Chondrocyte (in vitro differentiated cells): ENCODE measurements around the gene APRT. TPM values are rescaled to one million over a fixed set of nuclear protein-coding genes. Genes with fewer than 3 reads are reported as not detected.

Source experiments
- DNase-seq: peaks from one replicate; pipeline ENCODE4 v3.0.0; 2021; ENCODE audit warnings: mixed read lengths, low spot score
- H3K27ac Mint-ChIP-seq: one replicate; pipeline ENCODE4 v1.8.0; 2021; ENCODE audit warnings: mild to moderate bottlenecking, moderate library complexity, mixed read lengths; ENCODE audit not compliant: unreplicated experiment
- H3K27me3 Mint-ChIP-seq: 2 replicates; pipeline ENCODE4 v1.8.0; 2021; ENCODE audit warnings: low read depth, mixed read lengths
- H3K36me3 Mint-ChIP-seq: 2 replicates; pipeline ENCODE4 v1.8.0; 2021; ENCODE audit warnings: low read depth, mixed read lengths
- H3K4me1 Mint-ChIP-seq: 2 replicates; pipeline ENCODE4 v1.8.0; 2021; ENCODE audit warnings: low read depth, mild to moderate bottlenecking, mixed read lengths
- H3K4me3 Mint-ChIP-seq: one replicate; pipeline ENCODE4 v1.8.0; 2021; ENCODE audit warnings: mild to moderate bottlenecking, moderate library complexity, mixed read lengths; ENCODE audit not compliant: unreplicated experiment
- H3K9me3 Mint-ChIP-seq: 2 replicates; pipeline ENCODE4 v1.8.0; 2021; ENCODE audit warnings: low read depth, mixed read lengths
- CTCF ChIP-seq: fragments of 200-600 bp; sonication (generic); IDR thresholded peaks from 2 replicates; pipeline ENCODE4 v1.5.0; 2021; ENCODE audit warnings: antibody characterized with exemption, mild to moderate bottlenecking, moderate library complexity
- long read RNA-seq: library from polyadenylated mRNA; stranded (forward); transcript quantifications from one replicate; pipeline ENCODE4 v2.0.0, GENCODE V29; 2021
- total RNA-seq: library from RNA; stranded (reverse); gene quantifications from 3 replicates; pipeline ENCODE4 v1.2.1, GENCODE V29; 2021

Gene APRT
- 68.8 to 90.2 TPM (median 70.7 TPM) in 3 replicates for total RNA-seq
- long read RNA-seq, transcript APRT-201 (5 exons, 947 nt), result major isoform, 67 of 104 reads
- long read RNA-seq, transcript APRT-202 (5 exons, 664 nt), result minor isoform, 17 of 104 reads
- long read RNA-seq, partial matches to known transcripts, result 2 of 104 reads
- long read RNA-seq, other reads (novel, unspliced or antisense), result 14 of 104 reads

GRCh38 chr16:88811769-88812512 lies at the start of gene APRT:
APRT (minus strand) TSS chr16:88811928; CDS start chr16:88811899, 29 bp downstream.
- H3K4me1 Mint-ChIP-seq, result peaks cover 17% of the 10 kb centered on the region
- no peaks in the 10 kb centered on the region for H3K9me3 Mint-ChIP-seq
- peak within 1 kb of the TSS; percentile 96 for H3K27ac Mint-ChIP-seq

GRCh38 chr16:88861359-88861758 lies 49.6 kb upstream of the APRT start:
- H3K36me3 Mint-ChIP-seq, result peaks cover 5% of the 10 kb centered on the region
- H3K9me3 Mint-ChIP-seq, result no peaks in the 10 kb centered on the region
- TF ChIP-seq CTCF, result no peak
- no peak overlapping the region for H3K27ac Mint-ChIP-seq
- no peak for DNase-seq
- peaks cover 13% of the 10 kb centered on the region for H3K4me1 Mint-ChIP-seq
- H3K4me3 Mint-ChIP-seq, result no peak overlapping the region
- H3K27me3 Mint-ChIP-seq, result no peaks in the 10 kb centered on the region

More at GRCh38 chr16:88811769-88812512, at the start of gene APRT:
- H3K27me3 Mint-ChIP-seq, result no peaks in the 10 kb centered on the region
- no peaks in the 10 kb centered on the region for H3K36me3 Mint-ChIP-seq
- peak within 1 kb of the TSS; percentile 85 for H3K4me3 Mint-ChIP-seq
- DNase-seq, result peak; percentile 97
- TF ChIP-seq CTCF, result peak; percentile 76

GRCh38 chr16:88859381-88860091 lies 47.8 kb upstream of the APRT start:
- Mint-ChIP-seq H3K4me3 (no peak overlapping the region), H3K36me3 (peaks cover 5% of the 10 kb centered on the region), H3K9me3 (no peaks in the 10 kb centered on the region), H3K27ac (no peak overlapping the region), H3K4me1 (peaks cover 22% of the 10 kb centered on the region), H3K27me3 (no peaks in the 10 kb centered on the region)
- DNase-seq, result no peak
- no peak for TF ChIP-seq CTCF

GRCh38 chr16:88857728-88858339 lies 46.1 kb upstream of the APRT start:
- Mint-ChIP-seq H3K4me3 (peak overlapping the region; percentile 99), H3K4me1 (peaks cover 22% of the 10 kb centered on the region), H3K27me3 (no peaks in the 10 kb centered on the region), H3K36me3 (peaks cover 5% of the 10 kb centered on the region), H3K27ac (peak overlapping the region; percentile 91), H3K9me3 (no peaks in the 10 kb centered on the region)
- TF ChIP-seq CTCF, result peak; percentile 82
- DNase-seq, result no peak
